GM12891 (cell line): ENCODE results near the gene ISOC2.

Source experiments
- POLR2A ChIP-seq: IDR thresholded peaks from 2 replicates; pipeline ENCODE4 v1.6.1; 2011; ENCODE audit warnings: low read depth, low read length, control low read depth
- POLR2AphosphoS5 ChIP-seq: IDR thresholded peaks from 2 replicates; pipeline ENCODE4 v1.6.1; 2011; ENCODE audit warnings: low read depth, low read length, control low read depth
- POU2F2 ChIP-seq: IDR thresholded peaks from 2 replicates; pipeline ENCODE4 v1.6.1; 2011; ENCODE audit warnings: low read depth, mild to moderate bottlenecking, control low read depth, low read length, moderate library complexity
- TAF1 ChIP-seq: IDR thresholded peaks from 2 replicates; pipeline ENCODE4 v1.6.1; 2011; ENCODE audit warnings: low read depth, low read length, control low read depth

DNA sequence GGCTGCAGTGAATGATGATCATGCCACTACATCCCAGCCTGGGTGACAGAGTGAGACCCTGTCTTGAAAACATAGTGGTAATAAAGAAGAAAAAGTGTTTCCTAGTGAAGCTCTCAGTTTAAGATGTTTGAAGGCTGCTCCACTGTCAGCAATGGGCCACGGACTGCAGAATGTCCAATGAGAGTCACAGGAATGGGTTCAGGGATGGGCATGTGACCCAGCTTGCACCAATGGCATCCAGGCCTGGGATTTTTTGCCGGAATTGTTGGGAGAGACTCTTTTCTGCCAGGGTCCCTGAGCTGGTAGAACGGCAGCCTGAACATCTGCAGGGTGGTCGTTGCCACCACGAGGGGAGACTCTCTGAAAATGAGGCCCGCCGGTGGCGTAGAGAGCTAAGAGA lies 24.6 kb downstream of the ISOC2 start:
- no peak for TF ChIP-seq POLR2AphosphoS5
- no peak for TF ChIP-seq POLR2A
- TF ChIP-seq TAF1 = no peak
- no peak for TF ChIP-seq POU2F2
